Measurements from ENCODE around the gene ZNF331. TPM values are rescaled to one million over a fixed set of nuclear protein-coding genes. Genes with fewer than 3 reads are reported as not detected.

The ZNF331 gene
- total RNA-seq, 5 donors from 2014 or later (not counting 1 experiment from before 2014, with no cell fraction given): 35.9 to 455 (median 48.5) TPM

GRCh38 chr19:53579518-53579917 lies 41.6 kb downstream of the ZNF331 start:
- no peak overlapping the region for H3K27ac Mint-ChIP-seq
- Histone ChIP-seq H3K27me3 (replicated peaks in 1 of 2; ENCODE audit: control insufficient read depth in 2 of 2, extremely low read depth in 1 of 2, insufficient read depth in 2 of 2, low read length in 1 of 2) (peaks cover 0 to 4% of the 10 kb centered on the region in 2 experiments), H3K36me3 (ENCODE audit: control insufficient read depth in 2 of 2, extremely low read depth in 1 of 2, insufficient read depth in 1 of 2, low read length in 1 of 2) (peaks cover 4 to 33% of the 10 kb centered on the region in 2 donors), H3K4me1 (ENCODE audit: control insufficient read depth in 1 of 2, extremely low read depth in 1 of 2, insufficient read depth in 2 of 2, low read length in 2 of 2) (no peaks in the 10 kb centered on the region), H3K4me3 (ENCODE audit: control insufficient read depth in 1 of 2, extremely low read depth in 1 of 2, low read length in 1 of 2) (no peak overlapping the region), H3K27ac (ENCODE audit: low read length) (no peak overlapping the region), H3K9me3 (peaks cover 10% of the 10 kb centered on the region)
- ChIA-PET POLR2A (no interaction called here), CTCF (no interaction called here)
- ATAC-seq (replicated peaks in 1 of 4) (no peak), DNase-seq (no peak)
- H3K4me1 Mint-ChIP-seq: no peaks in the 10 kb centered on the region
- WGBS (ENCODE audit: insufficient coverage): no CpG with 5 or more reads among the region's 2 CpGs
- peaks cover 21 to 45% (median 36%) of the 10 kb centered on the region in 3 donors for H3K9me3 Mint-ChIP-seq
- H3K27me3 Mint-ChIP-seq: no peaks in the 10 kb centered on the region
- peak overlapping the region in 1 of 3 donors; percentile 40 for H3K4me3 Mint-ChIP-seq
- H3K36me3 Mint-ChIP-seq: peaks cover 55% of the 10 kb centered on the region

DNA sequence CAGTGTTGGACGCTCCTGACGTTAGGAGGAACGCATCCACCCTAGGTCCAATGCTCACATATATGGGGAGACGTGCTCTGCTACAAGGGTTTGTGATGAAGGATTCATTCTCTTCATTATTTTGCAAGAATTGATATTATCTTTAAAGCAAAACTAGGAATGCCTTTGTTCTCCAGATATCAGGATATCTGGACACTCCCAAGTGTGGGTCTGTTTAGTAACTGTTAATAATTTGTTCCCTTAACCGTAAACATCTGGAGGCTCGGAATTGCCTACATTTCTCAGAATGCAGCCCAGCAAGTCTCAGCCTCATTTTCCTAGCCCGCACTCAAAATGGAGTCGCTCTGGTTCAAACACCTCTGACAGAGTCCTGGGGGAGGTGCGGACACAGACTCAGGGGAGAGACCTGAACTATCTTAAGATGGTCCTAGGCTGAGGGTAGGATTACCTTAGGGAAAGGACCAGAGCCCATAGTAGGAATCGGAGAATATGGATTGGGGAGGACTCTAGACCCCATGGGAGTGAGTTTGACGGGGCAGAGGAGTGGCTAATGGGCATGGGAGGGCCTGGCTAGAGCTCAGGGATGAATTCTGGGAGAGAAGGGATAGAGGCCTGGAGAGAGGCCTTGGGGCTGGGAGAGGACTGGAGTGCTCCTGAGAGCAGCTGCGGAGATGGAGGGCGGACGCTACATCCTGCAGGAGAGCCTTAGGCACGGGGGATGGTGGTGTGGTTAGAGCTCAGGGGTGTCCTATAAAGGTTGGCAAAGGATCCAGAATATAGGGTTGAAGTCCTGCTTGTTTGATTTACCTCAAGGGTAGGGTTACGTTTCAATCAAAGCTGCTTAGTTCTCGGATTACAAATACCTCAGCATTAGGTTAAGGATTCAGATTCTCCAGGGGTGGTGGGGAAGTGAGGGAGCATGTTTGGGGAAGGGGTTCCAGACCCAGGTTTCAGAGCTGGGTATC lies 43.2 kb downstream of the ZNF331 start:
- ATAC-seq (replicated peaks in 1 of 4): peak in 1 of 4 experiments; percentile 20
- Histone ChIP-seq H3K27me3 (replicated peaks in 1 of 2; ENCODE audit: control insufficient read depth in 2 of 2, extremely low read depth in 1 of 2, insufficient read depth in 2 of 2, low read length in 1 of 2) (peaks cover 0 to 4% of the 10 kb centered on the region in 2 experiments), H3K9me3 (peaks cover 10% of the 10 kb centered on the region), H3K4me3 (ENCODE audit: control insufficient read depth in 1 of 2, extremely low read depth in 1 of 2, low read length in 1 of 2) (peak overlapping the region in 1 of 2 donors; percentile 23), H3K36me3 (ENCODE audit: control insufficient read depth in 2 of 2, extremely low read depth in 1 of 2, insufficient read depth in 1 of 2, low read length in 1 of 2) (peaks cover under 1 to 23% of the 10 kb centered on the region in 2 donors), H3K27ac (ENCODE audit: low read length) (no peak overlapping the region), H3K4me1 (ENCODE audit: control insufficient read depth in 1 of 2, extremely low read depth in 1 of 2, insufficient read depth in 2 of 2, low read length in 2 of 2) (no peaks in the 10 kb centered on the region)
- peak overlapping the region in 1 of 3 donors; percentile 40 for H3K4me3 Mint-ChIP-seq
- H3K9me3 Mint-ChIP-seq: peaks cover 20 to 45% (median 36%) of the 10 kb centered on the region in 3 donors
- ChIA-PET POLR2A (no interaction called here), CTCF (no interaction called here)
- H3K36me3 Mint-ChIP-seq: peaks cover 41% of the 10 kb centered on the region
- H3K4me1 Mint-ChIP-seq: no peaks in the 10 kb centered on the region
- DNase-seq: no peak
- no peaks in the 10 kb centered on the region for H3K27me3 Mint-ChIP-seq
- H3K27ac Mint-ChIP-seq: no peak overlapping the region
- WGBS (ENCODE audit: insufficient coverage): 89% methylated on average over 11 of the region's 17 CpGs

DNA sequence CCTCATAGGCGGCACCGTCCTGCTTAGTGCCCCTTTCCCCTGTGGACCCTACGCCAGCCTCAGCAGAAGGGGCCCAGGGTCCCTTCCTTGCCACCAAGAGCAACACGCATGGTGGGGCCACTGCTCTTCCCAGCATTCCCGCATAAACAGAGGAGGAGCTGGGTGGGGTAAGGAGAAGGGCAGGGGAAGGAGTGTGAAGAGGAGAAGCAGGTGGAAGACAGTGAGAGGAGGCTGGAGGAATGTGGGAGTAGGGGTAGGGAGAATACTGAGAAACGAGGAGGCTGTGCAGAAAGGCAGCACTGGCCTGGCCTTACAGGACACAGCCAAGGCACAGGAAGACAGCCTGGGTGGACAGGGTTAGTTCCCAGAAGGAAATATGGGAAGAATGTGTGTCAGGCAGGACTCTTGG lies 43.9 kb downstream of the ZNF331 start:
- CTCF ChIA-PET: no interaction called here
- Histone ChIP-seq H3K27me3 (replicated peaks in 1 of 2; ENCODE audit: control insufficient read depth in 2 of 2, extremely low read depth in 1 of 2, insufficient read depth in 2 of 2, low read length in 1 of 2) (peaks cover 0 to 4% of the 10 kb centered on the region in 2 experiments), H3K36me3 (ENCODE audit: control insufficient read depth in 2 of 2, extremely low read depth in 1 of 2, insufficient read depth in 1 of 2, low read length in 1 of 2) (peaks cover 0 to 15% of the 10 kb centered on the region in 2 donors), H3K4me3 (ENCODE audit: control insufficient read depth in 1 of 2, extremely low read depth in 1 of 2, low read length in 1 of 2) (peak overlapping the region in 1 of 2 donors; percentile 10), H3K4me1 (ENCODE audit: control insufficient read depth in 1 of 2, extremely low read depth in 1 of 2, insufficient read depth in 2 of 2, low read length in 2 of 2) (no peaks in the 10 kb centered on the region), H3K9me3 (peaks cover 4% of the 10 kb centered on the region), H3K27ac (ENCODE audit: low read length) (no peak overlapping the region)
- Mint-ChIP-seq H3K9me3 (peaks cover 22 to 43% (median 36%) of the 10 kb centered on the region in 3 donors), H3K27ac (no peak overlapping the region), H3K27me3 (no peaks in the 10 kb centered on the region), H3K4me1 (no peaks in the 10 kb centered on the region), H3K4me3 (peak overlapping the region in 1 of 3 donors; percentile 40), H3K36me3 (peaks cover 34% of the 10 kb centered on the region)
- POLR2A ChIA-PET: no interaction called here
- WGBS (ENCODE audit: insufficient coverage): 55% methylated on average over 2 of the region's 6 CpGs
- ATAC-seq (replicated peaks in 1 of 4): peak in 1 of 4 experiments; percentile 8
- no peak for DNase-seq

DNA sequence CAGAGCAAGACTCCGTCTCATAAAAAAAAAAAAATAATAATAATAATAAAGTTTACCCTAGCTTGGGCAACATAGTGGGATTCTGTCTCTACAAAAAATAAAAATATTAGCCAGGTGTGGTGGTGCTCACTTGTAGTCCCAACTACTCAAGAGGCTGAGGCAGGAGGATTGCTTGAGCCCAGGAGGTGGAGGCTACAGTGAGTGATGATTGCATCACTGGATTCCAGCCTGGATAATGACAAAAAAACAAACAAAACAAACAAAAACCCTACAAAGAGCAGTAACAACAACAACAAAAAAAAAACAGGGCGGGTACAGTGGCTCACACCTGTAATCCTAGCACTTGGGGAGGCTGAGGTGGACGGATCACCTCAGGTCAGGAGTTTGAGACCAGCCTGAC lies 45.2 kb downstream of the ZNF331 start:
- ATAC-seq (replicated peaks in 1 of 4): no peak
- no CpG with 5 or more reads among the region's 3 CpGs for WGBS (ENCODE audit: insufficient coverage)

GRCh38 chr19:53586277-53586691 lies 48.3 kb downstream of the ZNF331 start:
- ATAC-seq (replicated peaks in 1 of 4) (peak in 1 of 4 experiments; percentile 3), DNase-seq (no peak)
- H3K9me3 ChIP-seq: no peaks in the 10 kb centered on the region
- Mint-ChIP-seq H3K9me3 (peaks cover 13 to 23% (median 19%) of the 10 kb centered on the region in 3 donors), H3K4me1 (no peaks in the 10 kb centered on the region), H3K27ac (no peak overlapping the region), H3K27me3 (no peaks in the 10 kb centered on the region), H3K36me3 (peaks cover 2% of the 10 kb centered on the region), H3K4me3 (no peak overlapping the region)
- H3K4me1 ChIP-seq (ENCODE audit: control insufficient read depth in 1 of 2, extremely low read depth in 1 of 2, insufficient read depth in 2 of 2, low read length in 2 of 2): no peaks in the 10 kb centered on the region
- WGBS (ENCODE audit: insufficient coverage): no CpG with 5 or more reads among the region's 6 CpGs
- CTCF ChIA-PET: no interaction called here
- no peak overlapping the region for H3K27ac ChIP-seq (ENCODE audit: low read length)
- POLR2A ChIA-PET: no interaction called here
- no peak overlapping the region for H3K4me3 ChIP-seq (ENCODE audit: control insufficient read depth in 1 of 2, extremely low read depth in 1 of 2, low read length in 1 of 2)
- peaks cover 0 to 4% of the 10 kb centered on the region in 2 experiments for H3K27me3 ChIP-seq (replicated peaks in 1 of 2; ENCODE audit: control insufficient read depth in 2 of 2, extremely low read depth in 1 of 2, insufficient read depth in 2 of 2, low read length in 1 of 2)
- H3K36me3 ChIP-seq (ENCODE audit: control insufficient read depth in 2 of 2, extremely low read depth in 1 of 2, insufficient read depth in 1 of 2, low read length in 1 of 2): no peaks in the 10 kb centered on the region

More for the DNA sequence above, 45.2 kb downstream of the ZNF331 start:
- Mint-ChIP-seq H3K27me3 (no peaks in the 10 kb centered on the region), H3K9me3 (peaks cover 16 to 32% (median 25%) of the 10 kb centered on the region in 3 donors), H3K4me3 (no peak overlapping the region), H3K36me3 (peaks cover 22% of the 10 kb centered on the region), H3K4me1 (no peaks in the 10 kb centered on the region), H3K27ac (no peak overlapping the region)
- H3K36me3 ChIP-seq (ENCODE audit: control insufficient read depth in 2 of 2, extremely low read depth in 1 of 2, insufficient read depth in 1 of 2, low read length in 1 of 2): peaks cover 0 to 3% of the 10 kb centered on the region in 2 donors
- H3K27ac ChIP-seq (ENCODE audit: low read length): no peak overlapping the region
- H3K4me3 ChIP-seq (ENCODE audit: control insufficient read depth in 1 of 2, extremely low read depth in 1 of 2, low read length in 1 of 2): peak overlapping the region in 1 of 2 donors; percentile 6
- H3K9me3 ChIP-seq: no peaks in the 10 kb centered on the region
- CTCF ChIA-PET: no interaction called here
- no peak for DNase-seq
- peaks cover 0 to 4% of the 10 kb centered on the region in 2 experiments for H3K27me3 ChIP-seq (replicated peaks in 1 of 2; ENCODE audit: control insufficient read depth in 2 of 2, extremely low read depth in 1 of 2, insufficient read depth in 2 of 2, low read length in 1 of 2)
- POLR2A ChIA-PET: no interaction called here
- no peaks in the 10 kb centered on the region for H3K4me1 ChIP-seq (ENCODE audit: control insufficient read depth in 1 of 2, extremely low read depth in 1 of 2, insufficient read depth in 2 of 2, low read length in 2 of 2)

DNA sequence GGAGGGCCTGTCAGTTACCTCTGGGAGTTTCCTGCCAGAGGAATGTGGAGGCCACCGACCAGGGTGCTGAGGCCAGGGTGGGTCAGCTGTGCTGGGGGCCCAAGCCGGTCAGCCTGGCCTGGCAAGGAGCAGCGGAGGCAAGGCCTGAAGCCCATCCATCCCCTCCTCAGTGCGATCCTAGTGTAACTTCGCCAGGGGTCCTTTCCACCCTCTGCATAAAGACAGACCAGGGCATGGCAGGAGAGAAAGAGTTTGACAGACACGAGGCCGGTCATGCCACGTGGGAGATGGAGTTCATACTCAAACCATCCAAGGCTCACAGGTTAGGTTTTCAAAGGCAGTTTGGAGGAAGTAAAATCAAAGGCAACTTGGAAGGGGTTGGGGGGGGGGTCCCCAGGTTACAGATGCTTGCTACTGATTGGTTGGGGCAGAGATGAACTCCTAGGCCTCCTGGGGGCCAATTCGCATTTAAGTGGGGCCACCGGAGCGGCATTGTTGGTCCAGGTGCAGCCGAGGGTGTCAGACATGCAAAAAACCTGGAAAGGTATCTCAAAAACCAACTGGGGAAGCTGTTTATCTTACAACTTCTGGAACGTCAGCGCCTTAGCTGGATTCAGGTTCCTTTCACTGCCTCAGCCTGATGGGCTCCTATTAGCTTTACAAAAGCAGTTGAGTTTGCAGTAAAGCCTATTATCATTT lies 57.0 kb downstream of the ZNF331 start:
- Mint-ChIP-seq H3K36me3 (no peaks in the 10 kb centered on the region), H3K27me3 (peaks cover 0 to 2% of the 10 kb centered on the region in 2 donors), H3K4me1 (no peaks in the 10 kb centered on the region), H3K27ac (no peak overlapping the region), H3K9me3 (peaks cover 7 to 9% (median 8%) of the 10 kb centered on the region in 3 donors), H3K4me3 (no peak overlapping the region)
- CTCF ChIA-PET: no interaction called here
- Histone ChIP-seq H3K4me1 (ENCODE audit: control insufficient read depth in 1 of 2, extremely low read depth in 1 of 2, insufficient read depth in 2 of 2, low read length in 2 of 2) (no peaks in the 10 kb centered on the region), H3K9me3 (no peaks in the 10 kb centered on the region), H3K27ac (ENCODE audit: low read length) (no peak overlapping the region), H3K4me3 (ENCODE audit: control insufficient read depth in 1 of 2, extremely low read depth in 1 of 2, low read length in 1 of 2) (no peak overlapping the region), H3K27me3 (replicated peaks in 1 of 2; ENCODE audit: control insufficient read depth in 2 of 2, extremely low read depth in 1 of 2, insufficient read depth in 2 of 2, low read length in 1 of 2) (peaks cover 0 to 5% of the 10 kb centered on the region in 2 experiments), H3K36me3 (ENCODE audit: control insufficient read depth in 2 of 2, extremely low read depth in 1 of 2, insufficient read depth in 1 of 2, low read length in 1 of 2) (no peaks in the 10 kb centered on the region)
- DNase-seq: no peak
- WGBS (ENCODE audit: insufficient coverage): 79% methylated on average over 8 of the region's 14 CpGs
- no peak for ATAC-seq (replicated peaks in 1 of 4)
- POLR2A ChIA-PET: interaction anchor here in 1 of 2 donors (0.6 kb wide), 1 partner anchor 11 kb away, joined by 5 read pairs; no protein-coding TSS in a partner anchor

Data from T-cell (primary cell).